T47D (cell line): ENCODE data around the gene CCDC61.
A peak's percentile ranks its signal among the peaks of the same experiment; 100 is the strongest.

ENCODE experiments used
- DNase-seq, 2 experiments: peaks; one replicate each; pipeline versions ENCODE4 v3.0.0 to v3.0.0-alpha.2; 2011 to 2012; ENCODE audit warnings: low read depth in 1 of 2, low spot score in 1 of 2
- JUND ChIP-seq: IDR thresholded peaks from 2 replicates; pipeline ENCODE4 v1.6.1; 2012; ENCODE audit warnings: low read depth
- in situ Hi-C: cut with HindIII; loops from 2 replicates; pipeline ENCODE4 v1.10.0; 2016; ENCODE audit warnings: low sequenced_read_pairs, low pct_unique_long_range_greater_than_20kb

The CCDC61 gene

GRCh38 chr19:46040952-46041500 lies 45.8 kb downstream of the CCDC61 start, which contains the start of gene IGFL4:
Gene IGFL4, minus strand, starts transcription at chr19:46041002. Its CDS starts 40 bp downstream, at chr19:46040962.
- in situ Hi-C loops: no loop called here
- no peak for DNase-seq
- no peak for TF ChIP-seq JUND

GRCh38 chr19:46042252-46042883 lies 47.1 kb downstream of the CCDC61 start:
- no peak for TF ChIP-seq JUND
- no peak for DNase-seq
- in situ Hi-C loops: no loop called here

- in situ Hi-C loops: no loop called here
- DNase-seq: no peak
- no peak for TF ChIP-seq JUND
These were observed 48.3 kb downstream of the CCDC61 start for GRCh38 chr19:46043519-46043918.

- no peak for TF ChIP-seq JUND
- in situ Hi-C loops: no loop called here
- no peak for DNase-seq
These were observed 54.3 kb downstream of the CCDC61 start for GRCh38 chr19:46049597-46049996.

GRCh38 chr19:46052896-46053295 lies 57.6 kb downstream of the CCDC61 start:
- TF ChIP-seq JUND: no peak
- in situ Hi-C loops: no loop called here
- DNase-seq: no peak

- DNase-seq: no peak
- no peak for TF ChIP-seq JUND
- in situ Hi-C loops: no loop called here
These were observed 61.3 kb downstream of the CCDC61 start for GRCh38 chr19:46056536-46056935.

- TF ChIP-seq JUND: no peak
- in situ Hi-C loops: no loop called here
- DNase-seq: no peak
These were observed 63.5 kb downstream of the CCDC61 start for GRCh38 chr19:46058778-46059177.

GRCh38 chr19:46060012-46060411 lies 64.7 kb downstream of the CCDC61 start:
- in situ Hi-C loops: no loop called here
- DNase-seq: no peak
- TF ChIP-seq JUND: no peak

- DNase-seq: no peak
- in situ Hi-C loops: no loop called here
- no peak for TF ChIP-seq JUND
These were observed 67.9 kb downstream of the CCDC61 start for GRCh38 chr19:46063201-46063600.

- in situ Hi-C loops: no loop called here
These were observed 70.3 kb downstream of the CCDC61 start for GRCh38 chr19:46065486-46066071.

GRCh38 chr19:46066471-46066870 lies 71.2 kb downstream of the CCDC61 start:
- in situ Hi-C loops: no loop called here
- TF ChIP-seq JUND: no peak
- DNase-seq: no peak

More at GRCh38 chr19:46065486-46066071, 70.3 kb downstream of the CCDC61 start:
- TF ChIP-seq JUND: no peak
- DNase-seq: peak in 1 of 2 experiments; percentile 55

- no peak for DNase-seq
- TF ChIP-seq JUND: no peak
- in situ Hi-C loops: no loop called here
These were observed 72.4 kb downstream of the CCDC61 start for GRCh38 chr19:46067691-46068090.
